GM18520 (cell line): Measurements from ENCODE around the gene UBASH3B.

Experiments used
- ATAC-seq: cut with Tn5 transposase; IDR thresholded peaks from one replicate; pipeline ENCODE4 v1.9.1; 2021; ENCODE audit not compliant: unreplicated experiment

The UBASH3B gene

GRCh38 chr11:122706291-122707088 is 51.0 kb downstream of the UBASH3B start:
- ATAC-seq, result no peak

GRCh38 chr11:122707111-122707510 is 51.6 kb downstream of the UBASH3B start:
- no peak for ATAC-seq

DNA sequence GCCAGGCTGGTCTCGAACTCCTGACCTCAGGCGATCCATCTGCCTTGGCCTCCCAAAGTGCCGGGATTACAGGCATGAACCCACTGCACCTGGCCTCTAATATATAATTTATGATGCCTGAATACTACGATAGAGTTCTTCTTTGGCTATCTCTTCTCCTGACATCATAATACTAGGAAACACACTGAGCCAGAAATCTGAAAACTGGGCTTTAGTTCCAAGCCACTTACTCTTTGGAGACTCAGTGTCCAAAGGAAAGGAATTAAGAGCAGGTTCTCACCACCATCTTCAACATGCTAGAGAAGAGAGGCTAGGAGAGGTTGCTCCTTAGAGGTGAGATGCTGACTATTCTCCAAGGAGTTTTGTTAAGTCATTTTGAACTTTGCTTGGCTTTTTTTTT is 52.4 kb downstream of the UBASH3B start:
- no peak for ATAC-seq

GRCh38 chr11:122709039-122709760 is 53.7 kb downstream of the UBASH3B start:
- ATAC-seq, result no peak

GRCh38 chr11:122711362-122711761 is 55.8 kb downstream of the UBASH3B start:
- ATAC-seq, result no peak

DNA sequence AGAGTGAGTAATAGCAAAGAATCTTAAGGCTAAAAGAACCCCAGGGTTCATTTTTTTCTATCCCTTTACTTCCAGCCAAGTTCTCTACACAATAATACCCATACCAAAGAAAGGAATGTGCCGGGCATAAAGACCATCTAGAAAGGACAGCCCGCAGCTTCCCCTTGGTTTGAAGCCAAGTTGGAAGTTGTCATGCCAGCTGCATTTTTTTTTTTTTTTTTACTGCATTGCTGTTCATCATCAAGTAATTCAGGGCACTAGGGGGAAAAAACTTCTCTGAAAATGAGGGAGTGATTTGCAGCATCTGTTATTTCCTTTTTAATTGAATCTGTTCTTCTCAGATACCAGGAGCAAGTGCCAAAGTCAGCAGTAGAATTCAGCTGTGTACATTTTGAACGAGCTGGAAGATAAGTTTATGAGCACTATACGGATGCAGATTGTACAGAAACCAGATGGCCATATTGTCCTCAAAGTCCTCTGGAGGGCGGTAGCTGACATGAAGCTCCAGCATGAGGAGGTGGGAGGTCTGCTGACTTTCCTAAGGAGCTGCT is 56.4 kb downstream of the UBASH3B start:
- no peak for ATAC-seq

DNA sequence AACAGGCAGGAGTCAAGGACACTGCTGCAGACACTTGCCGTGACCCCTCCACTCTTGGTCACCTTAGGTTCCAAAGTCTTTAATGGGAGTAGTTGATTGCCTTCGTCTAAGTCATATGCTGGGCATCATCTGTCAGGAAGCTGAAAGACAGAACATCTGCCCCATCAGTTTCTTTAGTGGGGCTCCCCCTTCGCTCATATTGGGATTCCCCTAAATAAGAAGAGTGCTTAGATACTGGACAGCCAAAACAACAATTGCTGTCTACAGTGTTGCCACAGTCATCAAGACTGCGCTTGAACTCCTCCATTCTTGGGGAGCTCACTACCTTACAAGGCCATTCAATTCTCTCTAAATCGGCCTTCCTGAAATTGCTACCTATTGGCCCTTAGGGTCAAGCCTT is 58.5 kb downstream of the UBASH3B start:
- ATAC-seq, result no peak

DNA sequence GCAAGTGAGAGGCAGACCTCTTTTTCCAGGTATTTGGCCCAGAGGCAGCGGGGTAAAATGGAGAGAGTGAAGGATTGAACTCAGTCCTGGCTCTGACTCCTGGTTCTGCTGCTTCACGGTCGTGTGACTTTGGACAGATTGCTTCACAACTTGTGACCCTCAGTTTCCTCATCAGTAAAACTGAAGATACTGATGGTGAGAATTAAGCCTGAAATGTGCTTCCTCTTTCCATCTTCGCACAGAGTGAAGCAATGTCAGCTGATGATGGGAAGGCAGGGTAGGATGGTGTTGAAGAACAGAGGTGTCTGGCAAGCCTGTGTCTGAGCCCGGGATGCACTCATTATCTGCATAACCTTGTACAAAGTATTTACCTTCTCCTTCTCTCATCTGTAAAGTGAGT is 59.0 kb downstream of the UBASH3B start:
- no peak for ATAC-seq

DNA sequence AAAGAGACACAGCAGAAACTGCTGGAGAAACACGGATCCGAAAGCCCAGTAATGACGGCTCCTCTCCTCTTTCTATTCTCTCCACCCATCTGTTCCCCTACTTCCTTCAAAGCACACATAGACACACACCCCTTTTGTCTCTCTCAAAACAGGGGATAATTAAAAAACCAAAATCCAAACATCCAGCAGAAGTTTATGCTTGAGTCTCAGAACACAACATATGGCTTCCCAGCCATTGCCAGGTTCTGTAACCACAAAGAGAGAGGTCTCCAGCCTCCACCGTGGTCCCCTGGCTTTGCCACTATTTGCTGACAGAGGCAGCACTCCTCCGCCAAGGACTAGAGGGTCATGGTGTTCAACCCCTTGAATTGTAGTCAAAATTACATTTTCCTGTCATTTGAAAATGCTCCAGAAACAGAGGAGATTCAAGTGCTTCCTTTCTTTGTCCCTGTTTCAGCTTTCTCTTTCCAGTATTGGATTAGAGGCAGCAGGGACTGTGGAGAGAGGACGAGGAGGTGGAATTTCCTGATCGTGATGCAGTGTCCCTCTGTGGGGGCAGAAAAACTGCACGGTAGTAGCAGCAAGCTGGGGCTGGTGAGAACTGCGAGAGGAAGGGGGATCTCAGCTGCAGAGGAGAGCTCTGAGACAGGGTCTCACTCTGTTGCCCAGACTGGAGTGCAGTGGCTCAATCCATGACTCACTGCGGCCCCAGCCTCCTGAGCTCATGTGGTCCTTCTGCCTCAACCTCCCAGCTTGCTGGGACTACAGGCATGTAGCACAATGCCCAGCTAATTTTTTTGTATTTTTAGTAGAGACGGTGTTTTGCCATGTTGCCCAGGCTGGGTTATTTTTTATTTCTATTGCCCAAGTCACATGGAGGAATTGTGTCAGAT is 60.3 kb downstream of the UBASH3B start:
- ATAC-seq, result no peak

- peak; percentile 56 for ATAC-seq
Measured at GRCh38 chr11:122717264-122717867, 61.8 kb downstream of the UBASH3B start.

DNA sequence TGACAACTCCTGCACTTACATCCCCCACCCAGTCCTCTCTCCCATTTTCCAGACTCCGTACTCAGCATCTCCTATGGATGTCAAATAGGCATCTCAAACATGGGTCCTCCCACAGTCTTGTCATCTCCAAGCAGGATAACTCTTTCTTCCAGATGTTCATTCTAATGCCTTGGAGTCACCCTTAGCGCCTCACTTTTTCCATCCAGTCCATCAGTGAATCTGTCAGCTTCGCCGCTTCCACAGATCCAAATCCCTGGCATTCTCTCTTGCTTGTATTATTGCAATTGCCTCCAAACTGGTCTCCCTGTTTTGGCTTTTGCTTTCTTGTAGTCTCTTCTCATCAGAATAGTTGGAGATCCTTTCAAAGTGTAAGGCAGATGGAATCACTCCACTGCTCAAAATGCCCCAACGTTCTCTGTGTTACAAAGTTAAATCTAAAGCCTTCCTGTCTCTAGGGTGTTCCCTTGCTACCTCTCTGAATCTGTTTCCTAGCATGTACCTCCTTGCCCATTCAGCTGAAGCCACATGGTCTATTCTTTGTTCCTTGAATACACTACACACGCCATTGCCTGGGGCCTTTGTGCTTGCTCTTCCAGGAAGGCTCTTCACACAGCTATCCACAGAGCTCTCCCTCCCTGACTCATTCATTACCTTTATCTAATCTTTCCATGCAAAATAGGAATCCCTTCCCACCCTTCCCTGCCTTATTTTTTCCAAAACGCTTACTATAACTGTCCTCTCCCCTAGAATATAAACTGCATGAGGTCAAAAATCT is 64.8 kb downstream of the UBASH3B start:
- ATAC-seq, result no peak

GRCh38 chr11:122721201-122721963 is 65.9 kb downstream of the UBASH3B start:
- ATAC-seq, result no peak

GRCh38 chr11:122721964-122722266 is 66.4 kb downstream of the UBASH3B start:
- ATAC-seq, result no peak

DNA sequence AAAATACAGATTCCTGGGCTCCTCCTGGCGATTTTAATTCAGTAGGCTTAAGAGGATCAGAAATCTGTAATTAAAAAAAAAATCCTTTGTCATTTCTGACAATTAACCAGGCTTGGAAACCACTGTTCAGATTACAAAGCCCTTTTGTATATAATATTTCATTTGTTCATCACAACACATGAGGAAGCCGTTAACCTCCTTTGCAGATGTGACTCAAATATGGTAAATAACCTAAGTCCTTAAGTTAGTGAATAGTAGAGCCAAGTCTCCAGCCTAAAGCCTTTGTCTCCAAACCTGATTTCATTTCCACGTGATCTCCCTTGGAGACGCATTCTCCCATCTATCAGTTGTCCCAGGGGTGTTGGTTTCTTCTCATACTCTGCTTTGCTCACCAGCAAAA is 67.6 kb downstream of the UBASH3B start:
- no peak for ATAC-seq

- no peak for ATAC-seq
Measured at GRCh38 chr11:122723576-122723975, 68.1 kb downstream of the UBASH3B start.

DNA sequence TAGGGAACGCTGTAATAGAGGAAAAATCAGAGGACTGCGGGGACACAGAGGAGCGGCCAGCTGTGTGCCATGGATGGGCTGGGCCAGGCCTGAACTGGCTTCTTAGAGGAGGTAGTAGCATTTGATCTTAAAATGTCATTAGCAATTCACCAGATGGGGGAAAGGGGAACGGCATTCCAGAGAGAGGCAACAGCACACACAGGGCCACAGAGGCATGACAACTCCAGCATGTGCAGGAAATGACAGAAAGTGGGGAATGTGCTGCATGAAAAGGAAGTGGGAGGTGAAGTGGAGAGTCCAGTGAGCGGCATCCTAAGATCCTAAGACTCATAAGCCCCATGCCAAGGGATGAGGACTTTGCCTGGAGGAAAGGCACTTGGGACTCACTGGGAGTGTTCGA is 69.0 kb downstream of the UBASH3B start:
- no peak for ATAC-seq

GRCh38 chr11:122726028-122726427 is 70.5 kb downstream of the UBASH3B start:
- no peak for ATAC-seq

DNA sequence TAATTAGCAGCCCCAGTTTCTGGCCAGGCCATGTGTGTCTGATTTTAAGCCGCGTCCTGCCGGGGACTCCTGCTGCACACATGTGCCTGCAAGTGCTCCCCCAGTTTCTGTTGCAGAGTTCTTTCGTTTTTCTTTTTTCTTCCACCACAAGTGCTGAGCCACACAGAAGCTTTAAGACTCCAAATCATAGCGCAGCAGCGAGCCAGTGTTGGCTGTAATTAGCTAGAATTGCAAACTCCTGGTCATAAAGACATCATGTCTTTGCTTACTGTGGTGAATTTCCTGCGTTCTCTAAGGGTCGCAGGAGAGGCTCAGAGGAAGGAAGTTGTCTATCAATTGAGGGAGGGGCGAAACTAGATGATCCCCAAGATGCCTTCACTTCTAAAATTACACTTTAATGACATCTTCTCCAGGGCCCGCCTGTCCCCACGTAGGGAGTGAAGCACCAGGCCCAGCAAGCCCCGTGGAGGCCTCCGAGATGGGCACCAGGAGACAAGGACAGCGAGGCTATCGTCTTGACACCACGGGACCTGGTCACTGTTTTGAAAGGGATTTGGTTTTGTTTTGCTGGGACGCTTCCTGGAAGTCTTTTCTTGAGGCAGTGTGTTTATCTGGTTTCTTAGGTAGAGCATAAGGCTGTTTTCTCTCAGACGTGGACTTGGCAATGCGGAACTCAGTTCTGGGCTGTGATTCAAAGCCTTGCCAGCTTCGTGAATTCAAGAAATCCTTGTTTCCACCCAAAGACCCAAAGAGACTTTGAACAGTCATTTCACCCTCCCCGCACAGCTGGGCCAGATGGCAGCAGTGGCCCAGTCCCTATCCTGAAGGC is 71.8 kb downstream of the UBASH3B start:
- peak; percentile 65 for ATAC-seq

DNA sequence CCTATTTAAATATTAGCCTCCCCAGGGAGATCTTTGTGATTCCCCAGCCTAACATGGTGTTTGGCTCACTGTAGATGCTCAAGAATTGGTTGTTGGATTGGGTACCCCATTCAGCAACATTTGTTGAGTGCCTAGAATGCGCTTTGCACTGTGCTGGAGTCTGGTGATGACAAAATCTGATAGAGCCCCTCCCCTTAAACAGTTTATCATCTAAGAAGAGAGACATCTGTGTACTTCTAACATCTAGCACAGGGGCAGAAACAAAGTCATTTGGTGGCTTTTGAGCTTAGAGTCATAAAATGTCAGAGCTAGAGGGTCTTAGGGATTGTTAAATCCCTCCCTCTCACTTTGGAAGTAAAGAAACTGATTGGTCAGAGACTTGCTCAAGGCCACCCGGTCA is 73.0 kb downstream of the UBASH3B start:
- ATAC-seq, result no peak
